IMR-90 (cell line): ENCODE results near the gene PSAP. TPM values are rescaled to one million over a fixed set of nuclear protein-coding genes. Genes with fewer than 3 reads are reported as not detected.

Source experiments
- ATAC-seq: fragments of 200-7000 bp; cut with Tn5 transposase; 2 replicates; pipeline ENCODE4 v1.9.1; 2020; ENCODE audit warnings: low read depth, mild to moderate bottlenecking, moderate library complexity
- BruUV-seq: library from RNA; stranded (reverse); fragments of 400-500 nt; replicated peaks from 2 replicates; lab custom pipeline; 2021; lab: Mats Ljungman, UMichigan
- CTCF ChIA-PET: fragments of 300-600 bp; formaldehyde crosslinking; extraction: SDS; loops from one replicate; lab custom pipeline; 2021; ENCODE audit warnings: antibody characterized with exemption; lab: Yijun Ruan, JAX
- POLR2A ChIA-PET: fragments of 300-600 bp; sonication (Branson Sonifier 250); formaldehyde crosslinking; loops from one replicate; lab custom pipeline; 2022; ENCODE audit warnings: antibody characterized with exemption; ENCODE audit not compliant: unreplicated experiment; lab: Charles Lee
- DNase-seq: peaks from one replicate; pipeline ENCODE4 v3.0.0; 2013
- H2AFZ ChIP-seq: replicated peaks from 2 replicates; pipeline ENCODE3; 2013; ENCODE audit warnings: low read length, mild to moderate bottlenecking; ENCODE audit not compliant: poor library complexity
- H2AK5ac ChIP-seq: 2 replicates; pipeline ENCODE4 v1.6.1; 2013; ENCODE audit warnings: low read depth, low read length, inconsistent platforms
- H2AK9ac ChIP-seq: replicated peaks from 2 replicates; pipeline ENCODE3; 2013; ENCODE audit warnings: mild to moderate bottlenecking, low read depth, low read length, moderate library complexity; ENCODE audit not compliant: poor library complexity
- H2BK120ac ChIP-seq: 2 replicates; pipeline ENCODE4 v1.6.1; 2013; ENCODE audit warnings: low read depth, low read length, inconsistent platforms
- H2BK15ac ChIP-seq: 3 replicates; pipeline ENCODE4 v1.6.1; 2013; ENCODE audit warnings: low read depth, low read length, inconsistent platforms
- H2BK20ac ChIP-seq: 2 replicates; pipeline ENCODE4 v1.6.1; 2013; ENCODE audit warnings: low read depth, mild to moderate bottlenecking, inconsistent platforms, low read length, moderate library complexity
- H2BK5ac ChIP-seq: 2 replicates; pipeline ENCODE4 v1.6.1; 2013; ENCODE audit warnings: mild to moderate bottlenecking, low read depth, low read length, inconsistent platforms; ENCODE audit not compliant: poor library complexity, severe bottlenecking
- H3K14ac ChIP-seq: replicated peaks from 2 replicates; pipeline ENCODE4 v1.6.1; 2013; ENCODE audit warnings: low read depth, low read length, inconsistent platforms
- H3K18ac ChIP-seq: 2 replicates; pipeline ENCODE4 v1.6.1; 2013; ENCODE audit warnings: low read depth, low read length, control low read depth
- H3K23ac ChIP-seq: 2 replicates; pipeline ENCODE4 v1.6.1; 2013; ENCODE audit warnings: low read depth, low read length, inconsistent platforms
- H3K27ac ChIP-seq: 2 replicates; pipeline ENCODE4 v1.5.1; 2013; ENCODE audit warnings: mild to moderate bottlenecking, control low read depth, low read length; ENCODE audit not compliant: insufficient read depth
- H3K27me3 ChIP-seq: 2 replicates; pipeline ENCODE4 v1.6.1; 2013; ENCODE audit warnings: low read length; ENCODE audit not compliant: control insufficient read depth, insufficient read depth
- H3K36me3 ChIP-seq: 2 replicates; pipeline ENCODE4 v1.6.1; 2013; ENCODE audit warnings: low read length, mixed read lengths; ENCODE audit not compliant: control insufficient read depth, insufficient read depth
- H3K4ac ChIP-seq: 2 replicates; pipeline ENCODE4 v1.6.1; 2013; ENCODE audit warnings: low read depth, low read length, inconsistent platforms
- H3K4me1 ChIP-seq: 2 replicates; pipeline ENCODE4 v1.6.1; 2013; ENCODE audit warnings: low read length, mixed read lengths; ENCODE audit not compliant: control insufficient read depth, insufficient read depth
- H3K4me2 ChIP-seq: 2 replicates; pipeline ENCODE4 v1.6.1; 2013; ENCODE audit warnings: low read depth, mild to moderate bottlenecking, control low read depth, low read length, moderate library complexity
- H3K4me3 ChIP-seq: 2 replicates; pipeline ENCODE4 v1.5.1; 2013; ENCODE audit warnings: low read depth, mild to moderate bottlenecking, control low read depth, low read length, moderate library complexity; ENCODE audit not compliant: insufficient read depth
- H3K56ac ChIP-seq: 2 replicates; pipeline ENCODE4 v1.6.1; 2013; ENCODE audit warnings: low read length, inconsistent platforms; ENCODE audit not compliant: insufficient read depth; ENCODE audit errors: extremely low read depth
- H3K79me1 ChIP-seq, 2 experiments: 2 replicates each; pipeline ENCODE4 v1.6.1; 2013; ENCODE audit warnings: low read length in 2 of 2, inconsistent platforms in 1 of 2, low read depth in 1 of 2
- H3K9ac ChIP-seq: 2 replicates; pipeline ENCODE4 v1.6.1; 2013; ENCODE audit warnings: low read depth, low read length, control low read depth
- H3K9me1 ChIP-seq: 2 replicates; pipeline ENCODE4 v1.6.1; 2013; ENCODE audit warnings: low read length, inconsistent platforms; ENCODE audit not compliant: insufficient read depth
- H3K9me3 ChIP-seq: 2 replicates; pipeline ENCODE4 v1.6.1; 2013; ENCODE audit warnings: low read length; ENCODE audit not compliant: control insufficient read depth, insufficient read depth
- H4K20me1 ChIP-seq: 2 replicates; pipeline ENCODE4 v1.6.1; 2013; ENCODE audit warnings: low read length, inconsistent platforms; ENCODE audit not compliant: insufficient read depth
- H4K5ac ChIP-seq: 2 replicates; pipeline ENCODE4 v1.6.1; 2013; ENCODE audit warnings: mild to moderate bottlenecking, low read depth, low read length, control low read depth
- H4K8ac ChIP-seq, 2 experiments: 2 replicates each; pipeline ENCODE4 v1.6.1; 2013; ENCODE audit warnings: low read depth in 2 of 2, low read length in 2 of 2, control low read depth in 1 of 2, inconsistent platforms in 1 of 2
- H4K91ac ChIP-seq: 2 replicates; pipeline ENCODE4 v1.6.1; 2013; ENCODE audit warnings: low read depth, low read length, inconsistent platforms; ENCODE audit not compliant: insufficient read depth
- BHLHE40 ChIP-seq: fragments of 150-350 bp; IDR thresholded peaks from 2 replicates; pipeline ENCODE4 v1.6.1; 2016; ENCODE audit warnings: mild to moderate bottlenecking, low read depth, low read length
- CEBPB ChIP-seq: IDR thresholded peaks from 2 replicates; pipeline ENCODE4 v1.6.1; 2012; ENCODE audit warnings: low read depth, low read length, improper control_type of control experiment
- CHD1 ChIP-seq: IDR thresholded peaks from 2 replicates; pipeline ENCODE4 v1.6.1; 2012; ENCODE audit warnings: low read depth, low read length, improper control_type of control experiment
- FOS ChIP-seq: fragments of 150-350 bp; IDR thresholded peaks from 2 replicates; pipeline ENCODE4 v1.6.1; 2016; ENCODE audit warnings: low read depth, low read length
- MAFK ChIP-seq: IDR thresholded peaks from 2 replicates; pipeline ENCODE4 v1.6.1; 2012; ENCODE audit warnings: low read depth, low read length, improper control_type of control experiment
- MAZ ChIP-seq: IDR thresholded peaks from 2 replicates; pipeline ENCODE4 v1.6.1; 2012; ENCODE audit warnings: low read depth, mild to moderate bottlenecking, low read length, improper control_type of control experiment, moderate library complexity, borderline replicate concordance
- MXI1 ChIP-seq: IDR thresholded peaks from 2 replicates; pipeline ENCODE4 v1.6.1; 2012; ENCODE audit warnings: low read depth, mild to moderate bottlenecking, low read length, moderate library complexity, borderline replicate concordance
- NFE2L2 ChIP-seq: fragments of 150-350 bp; IDR thresholded peaks from 2 replicates; pipeline ENCODE4 v1.6.1; 2016; ENCODE audit warnings: low read depth, mild to moderate bottlenecking, low read length
- POLR2A ChIP-seq: IDR thresholded peaks from 2 replicates; pipeline ENCODE4 v1.6.1; 2012; ENCODE audit warnings: mild to moderate bottlenecking, low read depth, low read length
- RAD21 ChIP-seq: IDR thresholded peaks from 2 replicates; pipeline ENCODE4 v1.6.1; 2012; ENCODE audit warnings: low read length, improper control_type of control experiment
- RCOR1 ChIP-seq: IDR thresholded peaks from 2 replicates; pipeline ENCODE4 v1.6.1; 2012; ENCODE audit warnings: mild to moderate bottlenecking, low read length, improper control_type of control experiment; ENCODE audit not compliant: insufficient replicate concordance
- RFX5 ChIP-seq: IDR thresholded peaks from 2 replicates; pipeline ENCODE4 v1.8.0; 2012; ENCODE audit warnings: low read depth, mild to moderate bottlenecking, low read length, moderate library complexity
- SMC3 ChIP-seq: fragments of 150-350 bp; IDR thresholded peaks from 2 replicates; pipeline ENCODE4 v1.6.1; 2016; ENCODE audit warnings: low read depth, mild to moderate bottlenecking, antibody characterized with exemption, low read length, moderate library complexity
- WGBS, 2 experiments: methylation state at CpG; one replicate each; pipeline versions ENCODE4 v1.1.5 to v1.1.7; 2013; ENCODE audit warnings: missing lambda C conversion rate in 2 of 2; ENCODE audit not compliant: insufficient read length in 1 of 2; ENCODE audit errors: extremely low coverage in 2 of 2; 5-methylcytosine and 5-hydroxymethylcytosine counted together
- dilution Hi-C: fragments of 300-500 bp; cut with HindIII; formaldehyde crosslinking; loops from one replicate; pipeline ENCODE4 v1.14.3; 2018; ENCODE audit warnings: low sequenced_read_pairs; ENCODE audit not compliant: unreplicated experiment
- in situ Hi-C: fragments of 300-500 bp; cut with MboI; formaldehyde crosslinking; loops from 3 replicates; pipeline ENCODE4 v1.14.3; 2019; ENCODE audit warnings: low sequenced_read_pairs, inconsistent platforms, mixed read lengths
- intact Hi-C: fragments of 100-400 bp; cut with micrococcal nuclease; formaldehyde crosslinking; loops from 2 replicates; pipeline ENCODE4 v1.10.0; 2022
- polyA plus RNA-seq, 3 experiments: library from polyadenylated mRNA; depleted of rRNA; stranded (reverse); fragments of >200 nt; gene quantifications; 2 replicates each; pipeline ENCODE4 v1.2.3, GENCODE V29; 2012; ENCODE audit warnings: low replicate concordance in 1 of 3
- total RNA-seq: library from RNA; depleted of rRNA; stranded (reverse); fragments of >200 nt; gene quantifications from 2 replicates; pipeline ENCODE4 v1.2.3, GENCODE V29; 2012
- TF ChIP-seq, protein P1 (sequence below): conservative IDR thresholded peaks from 2 replicates; pipeline ENCODE4 v1.5.1; 2012; ENCODE audit warnings: mild to moderate bottlenecking, low read depth, low read length, improper control_type of control experiment
- TF ChIP-seq, protein P2 (sequence below): fragments of 150-350 bp; IDR thresholded peaks from 2 replicates; pipeline ENCODE4 v1.6.1; 2017; ENCODE audit warnings: mild to moderate bottlenecking, antibody characterized with exemption, low read length, low read depth
- TF ChIP-seq, protein P3 (sequence below): fragments of 150-350 bp; IDR thresholded peaks from 2 replicates; pipeline ENCODE4 v1.6.1; 2016; ENCODE audit warnings: low read depth, mild to moderate bottlenecking, low read length, moderate library complexity, borderline replicate concordance

Gene PSAP
- total and polyA plus RNA-seq, 2 of the 4 experiments (the other 2 are of a cell fraction), result 216 to 876 TPM

DNA sequence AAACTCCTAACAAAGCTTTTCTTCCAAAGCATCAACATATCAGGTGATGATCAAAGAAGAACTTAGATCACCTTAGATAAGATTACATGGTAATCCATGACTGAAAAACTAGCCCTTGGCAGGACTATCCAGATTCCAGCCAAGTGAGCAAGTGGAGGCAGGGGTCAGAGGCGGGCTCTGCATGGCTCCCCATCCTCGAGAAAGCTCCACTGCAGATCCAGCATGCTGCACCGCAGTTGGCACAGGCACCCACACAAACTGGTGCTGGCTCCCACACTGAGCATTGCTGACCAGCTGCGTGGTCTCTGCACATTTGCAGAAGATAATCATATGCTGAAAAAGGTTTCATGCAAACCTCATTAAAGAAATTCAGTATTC, 10.1 kb downstream of the PSAP start:
- Histone ChIP-seq H3K9me3 (no peaks in the 10 kb centered on the region), H3K56ac (no peak overlapping the region), H3K27ac (no peak overlapping the region), H2AK5ac (no peak overlapping the region), H3K4ac (no peak overlapping the region), H3K9ac (no peak overlapping the region), H3K4me2 (no peak overlapping the region), H3K27me3 (no peaks in the 10 kb centered on the region), H2BK15ac (no peak overlapping the region), H3K4me3 (no peak overlapping the region), H2AFZ (no peak overlapping the region), H3K4me1 (peaks cover 24% of the 10 kb centered on the region), H4K8ac (no peak overlapping the region), H3K18ac (no peak overlapping the region), H4K5ac (no peak overlapping the region), H3K14ac (no peak overlapping the region), H2AK9ac (no peak overlapping the region), H2BK120ac (no peak overlapping the region), H3K9me1 (peaks cover 33% of the 10 kb centered on the region), H3K79me1 (peaks cover 31 to 90% of the 10 kb centered on the region in 2 experiments), H4K91ac (no peak overlapping the region), H2BK5ac (no peak overlapping the region), H3K36me3 (peaks cover 8% of the 10 kb centered on the region; the same call in 1 of the 2 replicates), H2BK20ac (no peak overlapping the region), H4K20me1 (peaks cover 99% of the 10 kb centered on the region), H3K23ac (no peak overlapping the region)
- no peak for TF ChIP-seq RAD21
- TF ChIP-seq, protein P1, sequence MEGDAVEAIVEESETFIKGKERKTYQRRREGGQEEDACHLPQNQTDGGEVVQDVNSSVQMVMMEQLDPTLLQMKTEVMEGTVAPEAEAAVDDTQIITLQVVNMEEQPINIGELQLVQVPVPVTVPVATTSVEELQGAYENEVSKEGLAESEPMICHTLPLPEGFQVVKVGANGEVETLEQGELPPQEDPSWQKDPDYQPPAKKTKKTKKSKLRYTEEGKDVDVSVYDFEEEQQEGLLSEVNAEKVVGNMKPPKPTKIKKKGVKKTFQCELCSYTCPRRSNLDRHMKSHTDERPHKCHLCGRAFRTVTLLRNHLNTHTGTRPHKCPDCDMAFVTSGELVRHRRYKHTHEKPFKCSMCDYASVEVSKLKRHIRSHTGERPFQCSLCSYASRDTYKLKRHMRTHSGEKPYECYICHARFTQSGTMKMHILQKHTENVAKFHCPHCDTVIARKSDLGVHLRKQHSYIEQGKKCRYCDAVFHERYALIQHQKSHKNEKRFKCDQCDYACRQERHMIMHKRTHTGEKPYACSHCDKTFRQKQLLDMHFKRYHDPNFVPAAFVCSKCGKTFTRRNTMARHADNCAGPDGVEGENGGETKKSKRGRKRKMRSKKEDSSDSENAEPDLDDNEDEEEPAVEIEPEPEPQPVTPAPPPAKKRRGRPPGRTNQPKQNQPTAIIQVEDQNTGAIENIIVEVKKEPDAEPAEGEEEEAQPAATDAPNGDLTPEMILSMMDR, result no peak
- no peak for TF ChIP-seq BHLHE40
- no peak for TF ChIP-seq CEBPB
- no peak for TF ChIP-seq CHD1
- TF ChIP-seq RFX5, result no peak
- no peak for TF ChIP-seq FOS
- no peak for TF ChIP-seq SMC3
- TF ChIP-seq POLR2A, result no peak
- TF ChIP-seq RCOR1, result no peak
- TF ChIP-seq, protein P2, sequence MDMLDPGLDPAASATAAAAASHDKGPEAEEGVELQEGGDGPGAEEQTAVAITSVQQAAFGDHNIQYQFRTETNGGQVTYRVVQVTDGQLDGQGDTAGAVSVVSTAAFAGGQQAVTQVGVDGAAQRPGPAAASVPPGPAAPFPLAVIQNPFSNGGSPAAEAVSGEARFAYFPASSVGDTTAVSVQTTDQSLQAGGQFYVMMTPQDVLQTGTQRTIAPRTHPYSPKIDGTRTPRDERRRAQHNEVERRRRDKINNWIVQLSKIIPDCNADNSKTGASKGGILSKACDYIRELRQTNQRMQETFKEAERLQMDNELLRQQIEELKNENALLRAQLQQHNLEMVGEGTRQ, result no peak
- TF ChIP-seq MAFK, result no peak
- no peak for TF ChIP-seq MXI1
- no peak for TF ChIP-seq MAZ
- TF ChIP-seq, protein P3, sequence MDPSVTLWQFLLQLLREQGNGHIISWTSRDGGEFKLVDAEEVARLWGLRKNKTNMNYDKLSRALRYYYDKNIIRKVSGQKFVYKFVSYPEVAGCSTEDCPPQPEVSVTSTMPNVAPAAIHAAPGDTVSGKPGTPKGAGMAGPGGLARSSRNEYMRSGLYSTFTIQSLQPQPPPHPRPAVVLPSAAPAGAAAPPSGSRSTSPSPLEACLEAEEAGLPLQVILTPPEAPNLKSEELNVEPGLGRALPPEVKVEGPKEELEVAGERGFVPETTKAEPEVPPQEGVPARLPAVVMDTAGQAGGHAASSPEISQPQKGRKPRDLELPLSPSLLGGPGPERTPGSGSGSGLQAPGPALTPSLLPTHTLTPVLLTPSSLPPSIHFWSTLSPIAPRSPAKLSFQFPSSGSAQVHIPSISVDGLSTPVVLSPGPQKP, result no peak
- no peak for TF ChIP-seq NFE2L2
- intact Hi-C loops, result loop anchor here (1.0 to 5.0 kb wide), 2 partner anchors 10 to 46 kb away; partner anchors contain the start of gene PSAP
- POLR2A ChIA-PET, result interaction anchor here (1.6 kb wide), 1 partner anchor 10 kb away, joined by 5 read pairs; the partner anchor contains the start of gene PSAP
- no TSS peak for BruUV-seq
- WGBS, 2 experiments, result 86% methylated on average over 4 of the region's 4 CpGs; no CpG with 5 or more reads in 1 of the 2 experiments
- in situ Hi-C loops, result no loop called here
- no peak for DNase-seq
- dilution Hi-C loops, result no loop called here
- ATAC-seq, result no peak
- CTCF ChIA-PET, result interaction anchor here (0.6 kb wide), 1 partner anchor 37 kb away, joined by 4 read pairs; no protein-coding TSS in a partner anchor
